ENCODE results near the gene NDUFB7. TPM values are rescaled to one million over a fixed set of nuclear protein-coding genes. Genes with fewer than 3 reads are reported as not detected.
"Not testable (repeated sequence)": the region's sequence is repeated elsewhere in the genome, so short reads cannot be mapped to it uniquely, and the experiment has no call there.

The NDUFB7 gene
- total RNA-seq, 1 experiment from 2014 or later: 287 TPM

DNA sequence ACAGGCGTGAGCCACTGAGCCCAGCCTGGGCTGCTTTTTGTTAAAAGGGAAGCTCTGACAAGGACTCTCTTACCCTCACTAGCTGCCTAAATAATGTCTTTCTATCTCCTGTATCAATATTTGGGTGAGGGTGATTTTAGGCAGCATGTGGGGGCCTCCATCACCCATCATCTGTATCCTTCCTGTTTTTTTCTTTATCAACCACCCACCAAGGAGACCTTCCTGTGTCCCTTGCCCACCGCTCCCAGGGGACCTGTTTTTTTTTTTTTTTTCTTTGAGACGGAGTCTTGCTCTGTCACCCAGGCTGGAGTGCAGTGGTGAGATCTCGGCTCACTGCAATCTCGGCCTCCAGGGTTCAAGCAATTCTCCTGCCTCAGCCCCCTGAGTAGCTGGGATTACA lies 5.4 kb upstream of the NDUFB7 start:
- no peak for DNase-seq (ENCODE audit: low spot score)
- in situ Hi-C loops (cut with HindIII; ENCODE audit: low sequenced_read_pairs): no loop called here

DNA sequence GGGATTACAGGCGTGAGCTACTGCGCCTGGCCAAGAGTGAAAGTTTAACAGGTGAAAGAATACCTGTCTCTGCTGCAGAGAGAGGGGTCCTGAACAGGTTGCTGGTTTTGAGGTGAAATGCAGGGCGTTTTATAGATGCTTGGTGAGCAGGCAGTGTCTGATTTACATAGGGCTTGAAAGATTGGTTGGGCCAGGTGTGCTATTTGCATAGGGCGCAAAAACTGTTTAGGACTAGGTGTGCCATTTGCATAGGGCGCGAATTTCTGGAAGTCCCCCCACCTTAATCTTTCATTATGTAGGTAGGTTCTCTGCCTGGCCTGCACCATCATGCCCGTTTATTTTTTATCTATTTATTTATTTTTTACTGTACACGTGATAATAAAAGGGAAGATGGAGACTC lies 4.5 kb upstream of the NDUFB7 start:
- DNase-seq (ENCODE audit: low spot score): no peak
- in situ Hi-C loops (cut with HindIII; ENCODE audit: low sequenced_read_pairs): no loop called here

DNA sequence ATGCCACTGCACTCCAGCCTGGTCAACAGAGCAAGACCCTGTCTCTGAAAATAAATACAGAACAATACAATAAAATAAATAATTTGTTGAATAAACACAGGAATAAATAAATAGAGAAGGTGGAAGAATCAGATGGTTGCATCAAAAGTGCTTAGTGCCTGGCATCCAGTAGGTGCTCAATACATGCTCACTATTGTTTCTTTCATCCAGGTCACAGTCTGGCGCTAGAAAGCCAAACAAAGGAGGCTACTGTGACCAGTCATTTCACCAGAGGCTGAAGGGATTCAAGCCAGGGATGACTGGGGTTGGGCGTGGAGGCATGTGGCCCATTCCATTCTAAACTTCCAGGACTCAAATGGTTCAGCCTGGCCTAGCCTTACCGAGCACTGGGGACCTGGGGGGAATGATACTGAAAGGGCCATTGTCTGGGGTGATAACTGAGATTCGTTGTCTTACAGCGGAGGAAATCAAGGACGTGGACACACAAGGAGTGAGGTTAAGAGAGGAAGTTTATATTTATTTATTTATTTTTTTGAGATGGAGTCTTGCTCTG lies 3.6 kb upstream of the NDUFB7 start:
- DNase-seq (ENCODE audit: low spot score): no peak
- in situ Hi-C loops (cut with HindIII; ENCODE audit: low sequenced_read_pairs): no loop called here

DNA sequence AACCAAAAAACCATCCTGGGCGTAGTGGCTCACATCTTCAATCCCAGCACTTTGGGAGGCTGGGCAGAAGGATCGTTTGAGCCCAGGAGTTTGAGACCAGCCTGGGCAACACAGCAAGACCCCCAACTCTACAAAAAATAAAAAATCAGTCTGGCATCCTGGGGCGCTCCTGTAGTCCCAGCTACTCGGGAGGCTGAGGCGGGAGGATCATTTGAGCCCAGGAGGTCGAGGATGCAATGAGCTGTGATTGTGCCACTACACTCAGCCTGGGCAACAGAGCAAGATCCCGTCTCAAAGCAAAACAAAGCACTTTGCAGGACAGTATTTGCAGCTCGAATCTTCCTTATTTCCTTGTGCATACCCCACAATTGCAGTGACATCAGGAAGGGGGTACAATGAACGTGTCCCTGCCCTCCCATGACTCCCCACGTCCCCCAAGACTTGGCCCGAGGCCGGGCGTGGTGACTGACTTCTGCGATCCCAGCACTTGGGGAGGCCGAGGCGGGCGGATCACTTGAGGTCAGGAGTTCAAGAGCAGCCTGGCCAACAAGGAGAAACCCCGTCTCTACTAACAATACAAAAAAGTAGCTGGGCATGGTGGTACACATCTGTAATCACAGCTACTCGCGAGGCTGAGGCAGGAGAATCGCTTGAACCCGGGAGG lies 870 bp downstream of the NDUFB7 start:
- in situ Hi-C loops (cut with HindIII; ENCODE audit: low sequenced_read_pairs): no loop called here
- DNase-seq (ENCODE audit: low spot score): no peak

DNA sequence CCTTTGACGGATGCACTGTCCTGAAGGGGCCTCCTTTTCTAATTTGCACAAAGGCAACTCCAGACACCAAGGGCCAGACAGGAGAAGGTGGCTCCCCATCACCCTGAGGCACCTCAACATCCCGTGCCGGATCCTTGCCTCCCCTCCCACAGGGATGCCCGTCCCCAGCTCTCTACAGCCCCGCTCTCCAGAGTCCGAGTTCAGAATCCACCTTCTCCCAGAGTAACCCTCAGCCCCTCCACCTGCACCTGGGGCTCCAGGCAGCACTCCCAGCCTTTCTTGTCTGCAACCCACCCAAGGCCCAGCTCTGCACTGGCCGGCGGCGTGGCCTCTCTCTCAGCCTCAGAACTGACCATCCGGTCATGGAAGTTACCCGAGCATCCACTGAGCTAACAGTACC lies 4.8 kb downstream of the NDUFB7 start:
- in situ Hi-C loops (cut with HindIII; ENCODE audit: low sequenced_read_pairs): loop anchor here (10.0 kb wide), 1 partner anchor 118 kb away; no protein-coding TSS in a partner anchor
- no peak for DNase-seq (ENCODE audit: low spot score)

DNA sequence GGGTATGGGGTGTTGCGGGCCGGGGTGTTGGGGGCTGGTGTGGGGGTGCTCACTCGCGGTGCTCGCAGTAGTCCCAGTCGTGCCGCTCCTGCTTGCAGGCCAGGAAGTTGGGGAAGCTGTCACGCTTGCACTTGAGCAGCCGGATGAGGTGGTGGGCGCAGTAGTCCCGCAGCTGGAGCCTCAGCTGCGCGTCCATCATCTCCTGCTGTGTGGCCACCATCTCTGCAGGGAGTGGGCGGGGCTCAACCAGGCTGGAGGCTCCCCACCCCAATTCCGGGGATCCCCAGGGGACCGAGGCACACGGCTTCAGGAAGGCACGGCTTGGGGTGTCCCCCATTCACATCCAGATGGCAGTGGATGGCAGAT lies 5.2 kb downstream of the NDUFB7 start:
- in situ Hi-C loops (cut with HindIII; ENCODE audit: low sequenced_read_pairs): loop anchor here (10.0 kb wide), 1 partner anchor 118 kb away; no protein-coding TSS in a partner anchor
- DNase-seq (ENCODE audit: low spot score): no peak

DNA sequence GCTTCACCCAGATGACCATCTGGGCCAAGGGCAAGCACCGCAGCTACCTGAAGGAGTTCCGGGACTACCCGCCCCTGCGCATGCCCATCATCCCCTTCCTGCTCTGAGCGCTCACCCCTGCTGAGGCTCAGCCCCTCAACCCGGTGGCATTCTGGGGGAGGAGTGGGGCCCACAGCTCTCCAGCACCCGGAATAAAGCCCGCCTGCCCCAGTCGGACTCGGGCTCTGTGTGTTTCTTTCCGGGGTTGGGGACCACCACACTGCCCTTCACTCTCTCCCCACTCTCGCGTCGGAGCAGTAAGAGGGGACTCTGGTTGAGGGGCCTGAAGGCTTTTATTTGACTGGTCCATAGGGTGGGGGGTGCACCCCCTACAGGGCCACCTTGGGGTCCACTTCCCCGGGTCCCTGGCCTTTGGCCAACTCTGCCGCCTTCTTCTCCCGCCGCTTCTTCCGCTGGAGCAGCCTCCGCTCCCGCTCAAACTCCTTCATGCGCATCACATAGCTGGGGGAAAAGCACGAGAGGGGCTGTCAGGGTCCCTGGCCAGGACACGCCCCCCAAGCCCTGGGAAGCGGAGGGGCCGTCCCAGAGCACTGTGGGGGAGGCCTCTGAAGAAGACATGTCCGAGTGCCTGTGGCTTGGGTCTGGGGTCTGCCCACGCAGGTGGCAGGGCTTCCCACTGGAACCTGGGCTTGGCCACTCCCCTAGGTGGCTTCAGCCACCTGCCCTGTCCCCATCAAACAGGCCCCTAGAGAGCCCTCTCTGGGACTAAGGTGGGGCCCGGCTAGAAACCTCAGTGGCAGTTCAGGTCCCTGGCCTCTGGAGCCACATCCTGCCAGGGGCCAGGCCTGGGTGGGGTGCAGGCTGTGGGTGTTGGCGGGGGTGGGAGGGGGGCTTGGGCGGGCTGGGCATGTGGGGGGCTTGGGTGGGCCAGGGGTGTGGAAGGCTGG lies 5.8 kb downstream of the NDUFB7 start:
- no peak for DNase-seq (ENCODE audit: low spot score)
- in situ Hi-C loops (cut with HindIII; ENCODE audit: low sequenced_read_pairs): loop anchor here (10.0 kb wide), 1 partner anchor 119 kb away; no protein-coding TSS in a partner anchor

DNA sequence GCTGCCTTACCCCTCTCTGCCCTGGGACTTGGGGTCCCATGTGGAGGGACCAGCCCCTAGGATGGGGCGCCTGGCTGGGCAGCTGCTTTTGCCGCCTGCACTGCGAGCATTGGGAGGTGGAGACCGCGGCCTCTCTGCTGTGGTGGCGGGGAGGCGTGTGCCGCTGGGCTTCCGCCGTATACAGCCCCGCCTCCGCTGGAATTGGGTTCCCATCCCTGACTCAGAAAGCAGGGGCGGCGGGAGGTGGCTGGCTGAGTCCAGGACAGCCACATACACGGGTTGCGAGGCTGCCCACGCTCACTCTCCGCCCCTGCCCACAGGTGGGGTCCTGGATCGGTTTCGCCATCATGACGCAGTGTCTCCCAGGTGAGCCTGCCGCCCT lies 6.6 kb downstream of the NDUFB7 start:
- in situ Hi-C loops (cut with HindIII; ENCODE audit: low sequenced_read_pairs): loop anchor here (10.0 kb wide), 1 partner anchor 120 kb away; no protein-coding TSS in a partner anchor
- DNase-seq (ENCODE audit: low spot score): no peak

DNA sequence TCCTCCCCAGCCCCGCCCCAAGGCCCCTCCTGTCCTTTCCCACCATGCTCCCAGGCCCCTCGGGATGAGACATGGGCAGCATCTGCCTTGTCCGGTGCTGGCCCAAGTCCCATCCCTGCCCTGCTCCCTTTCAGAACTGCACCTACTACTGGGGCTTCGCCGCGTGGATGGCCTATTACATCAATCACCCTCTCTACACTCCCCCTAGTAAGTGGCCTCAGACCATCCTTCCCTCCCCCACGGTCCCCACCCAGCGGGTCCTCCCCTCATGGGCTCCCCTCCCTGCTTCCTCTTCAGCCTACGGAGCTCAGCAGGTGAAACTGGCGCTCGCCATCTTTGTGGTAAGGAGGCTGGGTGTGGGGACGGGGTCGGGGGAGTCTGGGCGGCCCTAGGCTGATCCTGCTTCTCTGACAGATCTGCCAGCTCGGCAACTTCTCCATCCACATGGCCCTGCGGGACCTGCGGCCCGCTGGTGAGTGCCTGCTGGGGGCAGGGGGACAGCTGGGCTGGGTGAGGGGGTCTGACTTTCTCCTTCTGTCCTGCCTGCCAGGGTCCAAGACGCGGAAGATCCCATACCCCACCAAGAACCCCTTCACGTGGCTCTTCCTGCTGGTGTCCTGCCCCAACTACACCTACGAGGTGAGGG lies 7.1 kb downstream of the NDUFB7 start:
- not testable (repeated sequence) for DNase-seq (ENCODE audit: low spot score)
- in situ Hi-C loops (cut with HindIII; ENCODE audit: low sequenced_read_pairs): loop anchor here (10.0 kb wide), 1 partner anchor 120 kb away; no protein-coding TSS in a partner anchor

DNA sequence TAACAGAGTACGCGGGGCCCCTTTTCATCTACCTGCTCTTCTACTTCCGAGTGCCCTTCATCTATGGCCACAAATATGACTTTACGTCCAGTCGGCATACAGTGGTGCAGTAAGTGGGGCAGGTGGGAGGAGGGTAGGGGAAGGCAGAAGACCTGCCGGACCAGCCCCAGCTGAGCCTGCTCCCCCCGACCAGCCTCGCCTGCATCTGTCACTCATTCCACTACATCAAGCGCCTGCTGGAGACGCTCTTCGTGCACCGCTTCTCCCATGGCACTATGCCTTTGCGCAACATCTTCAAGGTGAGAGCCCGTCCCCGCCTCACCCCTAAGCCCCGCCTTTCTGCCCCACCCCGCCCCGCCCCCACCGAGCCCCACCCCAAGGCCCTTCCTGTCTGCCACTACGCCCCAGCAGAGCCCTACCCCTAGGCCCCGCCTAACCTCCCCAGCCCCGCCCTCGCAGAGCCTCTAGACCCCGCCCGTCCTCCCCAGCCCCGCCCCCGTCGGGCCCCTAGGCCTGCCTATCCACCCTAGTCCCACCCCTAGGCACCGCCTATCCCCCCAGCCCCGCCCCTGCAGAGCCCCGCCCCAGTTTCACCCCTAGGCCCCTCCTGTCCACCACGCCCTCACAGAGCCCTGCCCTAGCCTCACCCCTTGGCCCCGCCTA lies 7.7 kb downstream of the NDUFB7 start:
- peak; percentile 23 for DNase-seq (ENCODE audit: low spot score)
- in situ Hi-C loops (cut with HindIII; ENCODE audit: low sequenced_read_pairs): loop anchor here (10.0 kb wide), 1 partner anchor 121 kb away; no protein-coding TSS in a partner anchor

DNA sequence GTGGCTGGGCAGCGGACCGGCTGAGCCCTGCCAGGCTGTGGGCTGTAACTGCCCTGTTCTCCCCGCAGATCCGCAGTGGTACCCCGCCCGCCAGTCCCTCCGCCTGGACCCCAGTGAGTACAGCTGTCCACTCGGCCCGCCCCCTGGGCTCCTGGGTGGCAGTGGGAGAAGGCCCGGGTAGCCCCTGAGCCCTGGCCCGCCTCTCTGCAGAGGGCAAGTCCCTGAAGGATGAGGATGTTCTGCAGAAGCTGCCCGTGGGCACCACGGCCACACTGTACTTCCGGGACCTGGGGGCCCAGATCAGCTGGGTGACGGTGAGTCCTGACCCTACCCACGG lies 8.3 kb downstream of the NDUFB7 start:
- DNase-seq (ENCODE audit: low spot score): no peak
- in situ Hi-C loops (cut with HindIII; ENCODE audit: low sequenced_read_pairs): loop anchor here (10.0 kb wide), 1 partner anchor 121 kb away; no protein-coding TSS in a partner anchor

DNA sequence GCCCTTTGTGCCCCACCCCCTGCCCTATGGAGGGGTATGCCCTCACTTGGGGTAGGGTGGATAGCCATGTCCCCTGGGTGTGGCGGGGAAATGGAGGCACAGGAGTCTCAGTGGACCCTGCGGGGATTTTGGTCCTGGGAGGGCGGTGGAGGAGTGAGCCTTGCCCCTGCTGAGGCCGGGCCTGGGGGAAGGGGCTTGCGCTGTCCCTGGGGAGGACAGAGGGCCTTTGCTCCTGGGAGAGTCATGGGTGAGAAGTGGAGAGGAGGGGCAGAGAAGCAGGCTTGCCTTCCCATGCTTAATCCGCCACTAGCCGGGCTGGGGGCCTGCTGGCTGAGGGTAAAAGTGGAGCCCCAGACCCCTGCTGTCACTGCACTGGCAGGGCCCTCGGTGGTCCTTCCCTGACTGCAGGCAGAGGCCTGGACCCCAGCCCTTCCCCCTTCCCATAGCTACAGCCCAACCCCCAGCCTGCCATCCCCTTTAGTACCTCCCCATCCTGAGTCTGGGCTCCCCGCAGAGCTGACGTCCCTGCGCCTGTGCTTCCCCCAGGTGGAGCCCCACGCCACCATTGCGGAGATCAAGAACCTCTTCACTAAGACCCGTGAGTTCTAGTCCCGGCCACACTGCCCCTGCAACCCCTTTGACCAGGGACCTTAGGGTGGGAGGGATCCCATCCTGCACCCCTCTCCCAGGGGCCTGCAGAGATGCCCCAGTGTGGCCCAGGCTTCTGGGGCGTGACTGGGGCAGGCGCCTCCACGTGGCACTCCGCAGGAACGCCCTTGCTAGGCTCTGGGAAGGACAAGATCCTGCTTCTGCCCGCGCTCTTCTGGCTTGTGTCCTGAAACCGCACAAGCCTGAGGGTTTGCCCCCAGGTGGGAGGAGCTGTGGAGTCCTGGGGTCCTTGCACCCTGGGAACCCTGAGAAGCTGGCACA lies 8.9 kb downstream of the NDUFB7 start:
- in situ Hi-C loops (cut with HindIII; ENCODE audit: low sequenced_read_pairs): loop anchor here (10.0 kb wide), 1 partner anchor 122 kb away; no protein-coding TSS in a partner anchor
- no peak for DNase-seq (ENCODE audit: low spot score)

DNA sequence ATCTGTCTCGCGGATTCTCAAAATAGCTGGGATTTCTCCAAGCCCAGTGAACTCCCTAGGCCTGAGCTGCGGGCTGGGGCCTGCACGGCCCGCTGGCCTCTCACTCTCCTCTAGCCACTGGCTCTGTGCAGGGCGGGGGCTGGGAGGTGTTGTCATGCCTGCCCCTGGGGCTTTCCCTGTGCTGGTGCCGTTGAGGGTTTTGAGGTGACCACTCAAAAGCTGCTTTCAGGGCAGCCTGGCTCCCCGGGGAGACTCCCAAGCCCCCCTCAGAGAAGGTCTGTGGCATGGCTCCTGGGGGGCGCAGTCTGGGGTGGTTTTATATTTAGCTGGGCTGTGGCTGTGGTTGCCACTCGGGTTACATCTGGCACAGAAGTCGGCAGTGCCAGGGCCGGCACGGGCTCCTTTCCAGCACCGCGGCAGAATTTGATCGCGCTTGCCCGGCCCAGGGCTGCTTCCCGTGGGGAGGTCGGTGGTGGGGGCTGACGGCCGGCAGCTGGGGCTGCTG lies 10.0 kb downstream of the NDUFB7 start:
- DNase-seq (ENCODE audit: low spot score): no peak
- in situ Hi-C loops (cut with HindIII; ENCODE audit: low sequenced_read_pairs): loop anchor here (10.0 kb wide), 1 partner anchor 123 kb away; no protein-coding TSS in a partner anchor

DNA sequence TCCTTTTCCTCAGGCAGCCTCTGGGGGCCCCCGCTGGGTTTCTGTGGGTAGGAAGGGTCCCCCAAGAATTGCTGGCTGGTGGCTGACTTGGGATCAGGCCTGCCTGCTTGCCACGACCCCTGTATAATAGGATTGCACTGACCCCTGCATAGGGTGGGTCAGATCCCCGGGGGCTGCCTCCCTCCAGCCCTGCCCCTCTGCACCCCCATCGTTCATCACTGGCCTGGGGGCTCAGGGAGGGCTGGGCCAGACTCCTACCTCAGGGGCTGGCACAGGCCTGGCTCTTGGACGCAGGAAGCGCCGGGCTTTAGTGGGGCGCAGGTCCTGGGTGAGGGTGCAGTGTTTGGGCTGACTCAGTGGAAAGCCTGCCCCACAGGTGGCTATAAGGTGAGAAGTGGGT lies 10.6 kb downstream of the NDUFB7 start:
- in situ Hi-C loops (cut with HindIII; ENCODE audit: low sequenced_read_pairs): loop anchor here (10.0 kb wide), 1 partner anchor 124 kb away; no protein-coding TSS in a partner anchor

DNA sequence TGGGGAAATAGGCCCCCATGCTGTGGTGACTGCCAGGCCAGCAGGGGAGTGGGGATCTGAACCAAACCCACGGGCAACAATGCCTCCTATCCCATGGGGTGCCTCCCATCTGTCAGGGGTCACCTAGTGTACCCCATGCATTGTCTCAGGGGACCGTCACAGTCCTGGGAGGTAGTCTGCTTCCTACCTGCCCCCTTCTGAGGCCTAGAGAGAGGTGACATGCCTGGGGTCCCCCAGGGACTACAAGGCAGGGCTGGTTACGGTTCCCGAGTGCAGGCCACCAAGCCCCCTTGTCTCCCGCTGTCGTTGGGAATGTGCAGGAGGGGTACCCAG lies 11.1 kb downstream of the NDUFB7 start:
- in situ Hi-C loops (cut with HindIII; ENCODE audit: low sequenced_read_pairs): loop anchor here (10.0 kb wide), 1 partner anchor 124 kb away; no protein-coding TSS in a partner anchor
- no peak for DNase-seq (ENCODE audit: low spot score)

More for the DNA sequence above, 10.6 kb downstream of the NDUFB7 start:
- no peak for DNase-seq (ENCODE audit: low spot score)

DNA sequence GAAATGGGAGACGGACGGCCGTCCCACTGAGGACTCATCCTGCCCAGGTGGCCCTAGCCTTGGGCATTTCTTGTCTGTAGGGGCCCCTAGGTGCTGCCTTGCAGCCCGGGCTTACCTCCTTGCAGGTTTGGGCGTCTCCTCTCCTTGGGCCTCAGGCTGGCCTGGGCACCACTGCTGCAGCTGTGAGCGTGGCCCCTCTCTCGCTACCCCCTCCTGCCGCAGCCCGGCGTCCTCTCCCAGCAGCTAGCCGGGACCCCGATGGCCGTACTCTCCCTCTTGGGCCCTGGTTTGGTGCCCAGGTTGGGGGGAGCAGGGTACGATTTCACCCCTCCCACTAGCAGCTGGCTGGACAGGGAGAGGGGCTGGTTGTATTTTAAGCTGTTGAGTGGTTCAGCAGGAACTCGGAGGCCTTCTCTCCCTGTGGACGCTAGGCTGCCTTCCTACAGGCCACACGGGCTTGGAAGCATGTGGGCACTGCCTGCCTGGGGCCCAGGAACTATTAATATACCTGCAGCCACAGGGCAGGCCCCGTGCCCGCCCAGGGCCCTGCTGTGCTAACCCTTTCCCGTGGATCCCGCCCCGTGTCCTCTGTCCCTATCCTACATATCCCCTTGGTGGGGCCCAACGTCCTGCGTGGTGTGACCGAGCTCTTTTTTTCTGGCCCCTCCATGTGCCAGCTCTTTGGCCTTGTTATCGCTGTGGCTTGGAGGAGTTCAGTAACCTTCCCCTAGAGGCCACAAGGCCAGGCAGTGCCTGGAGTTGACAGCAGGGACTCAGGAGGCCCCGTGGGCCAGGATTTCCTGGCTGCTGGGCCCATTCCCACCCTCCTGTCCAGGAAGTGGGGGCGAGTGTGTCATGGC lies 11.7 kb downstream of the NDUFB7 start:
- peak; percentile 63 for DNase-seq (ENCODE audit: low spot score)
- in situ Hi-C loops (cut with HindIII; ENCODE audit: low sequenced_read_pairs): loop anchor here (10.0 kb wide), 1 partner anchor 125 kb away; no protein-coding TSS in a partner anchor

Data from G401 (cell line).